Measurements from ENCODE around the gene XYLT1. TPM values are rescaled to one million over a fixed set of nuclear protein-coding genes. Genes with fewer than 3 reads are reported as not detected.

XYLT1 gene
- total RNA-seq, 1 experiment from 2014 or later = 1.7 TPM

DNA sequence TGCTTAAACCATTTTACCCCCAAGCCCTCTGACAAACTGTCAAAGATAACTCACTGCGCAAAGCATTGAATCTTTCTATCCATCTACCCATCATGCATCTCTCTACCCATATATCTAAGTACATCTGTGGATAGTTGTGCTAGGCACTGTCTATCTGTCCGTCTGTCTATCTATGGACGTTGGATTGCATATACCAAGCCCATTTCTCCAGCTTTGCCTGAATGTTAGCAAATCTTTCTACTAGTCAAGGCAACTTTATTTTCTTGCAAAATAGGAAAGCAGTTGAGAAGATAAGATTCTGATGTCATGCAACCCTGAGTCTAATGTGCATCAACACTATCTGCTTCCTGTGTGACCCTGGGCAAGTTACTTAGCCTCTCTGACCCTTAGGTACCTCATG, 117.2 kb downstream of the XYLT1 start:
- H3K27ac ChIP-seq = no peak overlapping the region
- no peak overlapping the region for H3K4me2 ChIP-seq
- BruUV-seq (replicated peaks) = no TSS peak
- H3K36me3 ChIP-seq (ENCODE audit: low read depth) = no peaks in the 10 kb centered on the region
- TF ChIP-seq, protein P1, sequence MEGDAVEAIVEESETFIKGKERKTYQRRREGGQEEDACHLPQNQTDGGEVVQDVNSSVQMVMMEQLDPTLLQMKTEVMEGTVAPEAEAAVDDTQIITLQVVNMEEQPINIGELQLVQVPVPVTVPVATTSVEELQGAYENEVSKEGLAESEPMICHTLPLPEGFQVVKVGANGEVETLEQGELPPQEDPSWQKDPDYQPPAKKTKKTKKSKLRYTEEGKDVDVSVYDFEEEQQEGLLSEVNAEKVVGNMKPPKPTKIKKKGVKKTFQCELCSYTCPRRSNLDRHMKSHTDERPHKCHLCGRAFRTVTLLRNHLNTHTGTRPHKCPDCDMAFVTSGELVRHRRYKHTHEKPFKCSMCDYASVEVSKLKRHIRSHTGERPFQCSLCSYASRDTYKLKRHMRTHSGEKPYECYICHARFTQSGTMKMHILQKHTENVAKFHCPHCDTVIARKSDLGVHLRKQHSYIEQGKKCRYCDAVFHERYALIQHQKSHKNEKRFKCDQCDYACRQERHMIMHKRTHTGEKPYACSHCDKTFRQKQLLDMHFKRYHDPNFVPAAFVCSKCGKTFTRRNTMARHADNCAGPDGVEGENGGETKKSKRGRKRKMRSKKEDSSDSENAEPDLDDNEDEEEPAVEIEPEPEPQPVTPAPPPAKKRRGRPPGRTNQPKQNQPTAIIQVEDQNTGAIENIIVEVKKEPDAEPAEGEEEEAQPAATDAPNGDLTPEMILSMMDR (conservative IDR thresholded peaks at IDR 0.05) = no peak
- TF ChIP-seq EZH2 (IDR thresholded peaks at IDR 0.05; ENCODE audit: low read depth) = no peak
- CTCF ChIA-PET = no interaction called here
- H3K4me3 ChIP-seq = no peak overlapping the region
- H3K9me3 ChIP-seq (ENCODE audit: insufficient read depth, low read depth) = no peaks in the 10 kb centered on the region
- no peaks in the 10 kb centered on the region for H3K79me2 ChIP-seq (ENCODE audit: low read depth)
- H3K4me1 ChIP-seq (replicated peaks; ENCODE audit: insufficient read depth) = no peaks in the 10 kb centered on the region
- H2AFZ ChIP-seq = no peak overlapping the region
- peaks cover 8% of the 10 kb centered on the region; the same call in 1 of the 2 replicates for H3K27me3 ChIP-seq (ENCODE audit: insufficient read depth, low read depth)
- H3F3A ChIP-seq (ENCODE audit: insufficient read depth, low read depth) = no peaks in the 10 kb centered on the region
- intact Hi-C loops (cut with micrococcal nuclease; ENCODE audit: unreplicated experiment) = no loop called here
- POLR2A ChIA-PET (ENCODE audit: unreplicated experiment) = no interaction called here
- H3K9me2 ChIP-seq (ENCODE audit: insufficient read depth) = no peaks in the 10 kb centered on the region
- DNase-seq = no peak
- no peaks in the 10 kb centered on the region for H4K20me1 ChIP-seq (ENCODE audit: insufficient read depth)

DNA sequence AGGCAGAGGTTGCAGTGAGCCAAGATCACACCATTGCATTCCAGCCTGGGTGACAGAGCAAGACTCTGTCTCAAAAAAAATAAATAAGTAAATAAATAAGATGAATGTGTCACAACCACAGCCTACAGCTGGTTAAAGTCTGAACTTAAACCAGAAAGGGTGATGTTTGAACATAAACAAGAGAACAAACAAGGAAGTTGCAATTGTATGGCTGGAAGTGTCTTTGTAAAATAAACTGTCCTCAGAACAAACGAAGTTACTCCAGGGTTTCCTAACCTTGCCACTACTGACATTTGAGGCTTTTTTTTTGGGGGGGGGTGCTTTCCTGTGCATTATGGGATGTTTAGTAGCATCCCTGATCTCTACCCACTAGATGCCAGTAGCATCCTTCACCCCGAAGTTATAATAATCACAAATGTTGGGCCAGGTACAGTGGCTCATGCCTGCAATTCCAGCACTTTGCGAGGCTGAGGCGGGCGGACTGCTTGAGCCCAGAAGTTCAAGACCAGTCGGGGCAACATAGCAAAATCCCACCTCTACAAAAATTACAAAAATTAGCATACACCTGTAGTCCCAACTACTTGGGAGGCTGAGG, 119.2 kb downstream of the XYLT1 start:
- ChIA-PET POLR2A (ENCODE audit: unreplicated experiment) (no interaction called here), CTCF (no interaction called here)
- Histone ChIP-seq H3F3A (ENCODE audit: insufficient read depth, low read depth) (no peaks in the 10 kb centered on the region), H2AFZ (no peak overlapping the region), H3K4me3 (no peak overlapping the region), H3K79me2 (ENCODE audit: low read depth) (no peaks in the 10 kb centered on the region), H3K4me2 (no peak overlapping the region), H4K20me1 (ENCODE audit: insufficient read depth) (no peaks in the 10 kb centered on the region), H3K9me2 (ENCODE audit: insufficient read depth) (no peaks in the 10 kb centered on the region), H3K27ac (no peak overlapping the region), H3K9me3 (ENCODE audit: insufficient read depth, low read depth) (no peaks in the 10 kb centered on the region), H3K4me1 (replicated peaks; ENCODE audit: insufficient read depth) (no peaks in the 10 kb centered on the region), H3K27me3 (ENCODE audit: insufficient read depth, low read depth) (peaks cover 18% of the 10 kb centered on the region; the same call in 1 of the 2 replicates), H3K36me3 (ENCODE audit: low read depth) (no peaks in the 10 kb centered on the region)
- no peak for TF ChIP-seq EZH2 (IDR thresholded peaks at IDR 0.05; ENCODE audit: low read depth)
- TF ChIP-seq, protein P1 (conservative IDR thresholded peaks at IDR 0.05) = no peak
- no peak for DNase-seq
- intact Hi-C loops (cut with micrococcal nuclease; ENCODE audit: unreplicated experiment) = no loop called here
- BruUV-seq (replicated peaks) = no TSS peak

DNA sequence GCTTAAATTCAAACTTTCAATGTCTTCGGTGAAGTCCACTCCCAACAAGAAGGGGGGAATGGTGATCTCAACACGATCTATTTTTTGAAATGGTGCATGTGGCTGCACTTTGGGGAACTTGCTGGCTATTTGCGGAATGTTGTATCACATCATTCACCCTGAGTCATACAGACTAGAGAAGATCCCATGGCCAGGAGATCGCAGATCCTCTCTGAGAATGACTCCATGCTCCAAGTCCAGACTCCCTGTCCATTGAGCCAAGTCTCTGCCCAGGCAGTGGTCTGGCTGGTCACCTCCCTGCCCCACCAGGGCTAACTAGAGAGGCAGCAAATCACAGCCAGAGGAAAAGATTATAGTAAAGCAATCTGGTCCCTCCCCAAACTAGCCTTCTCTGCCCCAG, 120.6 kb downstream of the XYLT1 start:
- Histone ChIP-seq H3K4me3 (no peak overlapping the region), H3K36me3 (ENCODE audit: low read depth) (no peaks in the 10 kb centered on the region), H3F3A (ENCODE audit: insufficient read depth, low read depth) (no peaks in the 10 kb centered on the region), H3K4me1 (replicated peaks; ENCODE audit: insufficient read depth) (no peaks in the 10 kb centered on the region), H3K27ac (no peak overlapping the region), H3K4me2 (no peak overlapping the region), H4K20me1 (ENCODE audit: insufficient read depth) (no peaks in the 10 kb centered on the region), H3K27me3 (ENCODE audit: insufficient read depth, low read depth) (peaks cover 22% of the 10 kb centered on the region; the same call in 1 of the 2 replicates), H3K79me2 (ENCODE audit: low read depth) (no peaks in the 10 kb centered on the region), H2AFZ (no peak overlapping the region), H3K9me3 (ENCODE audit: insufficient read depth, low read depth) (no peaks in the 10 kb centered on the region), H3K9me2 (ENCODE audit: insufficient read depth) (no peaks in the 10 kb centered on the region)
- BruUV-seq (replicated peaks) = no TSS peak
- no peak for TF ChIP-seq EZH2 (IDR thresholded peaks at IDR 0.05; ENCODE audit: low read depth)
- TF ChIP-seq, protein P1 (conservative IDR thresholded peaks at IDR 0.05) = no peak
- ChIA-PET CTCF (no interaction called here), POLR2A (ENCODE audit: unreplicated experiment) (no interaction called here)
- DNase-seq = no peak
- intact Hi-C loops (cut with micrococcal nuclease; ENCODE audit: unreplicated experiment) = no loop called here

Data from PC-9 (cell line).